ENCODE data around the gene BABAM2.

- TF ChIP-seq CTCF (conservative IDR thresholded peaks at IDR 0.05) (no peak), EZH2 (IDR thresholded peaks at IDR 0.05; ENCODE audit: low read depth) (no peak)
Observed at GRCh38 chr2:28341208-28341891, 450.8 kb downstream of the BABAM2 start.
